SJCRH30 (cell line): ENCODE measurements around the gene PLA2G4C. TPM values are rescaled to one million over a fixed set of nuclear protein-coding genes. Genes with fewer than 3 reads are reported as not detected.

Source experiments
- DNase-seq, 2 experiments: peaks; one replicate each; pipeline ENCODE4 v3.0.0-alpha.2; 2015 to 2020
- H3K27ac ChIP-seq: fragments of 250-450 bp; sonication (Bioruptor Pico); 2 replicates; pipeline ENCODE4 v1.5.1; 2020; ENCODE audit warnings: mild to moderate bottlenecking, moderate library complexity
- H3K27me3 ChIP-seq: fragments of 250-450 bp; sonication (Bioruptor Pico); 2 replicates; pipeline ENCODE4 v1.5.1; 2020; ENCODE audit warnings: mild to moderate bottlenecking, moderate library complexity
- H3K36me3 ChIP-seq: fragments of 250-450 bp; sonication (Bioruptor Pico); 2 replicates; pipeline ENCODE4 v1.5.1; 2020; ENCODE audit warnings: mild to moderate bottlenecking, moderate library complexity
- H3K4me1 ChIP-seq: fragments of 250-450 bp; sonication (Bioruptor Pico); 2 replicates; pipeline ENCODE4 v1.5.1; 2020; ENCODE audit warnings: mild to moderate bottlenecking, moderate library complexity
- H3K4me3 ChIP-seq: fragments of 250-450 bp; sonication (Bioruptor Pico); 2 replicates; pipeline ENCODE4 v1.5.1; 2020; ENCODE audit warnings: mild to moderate bottlenecking, moderate library complexity
- H3K9me3 ChIP-seq: fragments of 250-450 bp; sonication (Bioruptor Pico); replicated peaks from 2 replicates; pipeline ENCODE4 v1.5.1; 2020; ENCODE audit warnings: mild to moderate bottlenecking, moderate library complexity
- total RNA-seq: library from RNA; depleted of rRNA; stranded (reverse); fragments of >200 nt; shearing (Covaris generic); gene quantifications from 2 replicates; pipeline ENCODE4 v1.2.3, GENCODE V29; 2014

PLA2G4C gene
- total RNA-seq, 1 experiment from 2014 or later: 1.4 TPM

DNA sequence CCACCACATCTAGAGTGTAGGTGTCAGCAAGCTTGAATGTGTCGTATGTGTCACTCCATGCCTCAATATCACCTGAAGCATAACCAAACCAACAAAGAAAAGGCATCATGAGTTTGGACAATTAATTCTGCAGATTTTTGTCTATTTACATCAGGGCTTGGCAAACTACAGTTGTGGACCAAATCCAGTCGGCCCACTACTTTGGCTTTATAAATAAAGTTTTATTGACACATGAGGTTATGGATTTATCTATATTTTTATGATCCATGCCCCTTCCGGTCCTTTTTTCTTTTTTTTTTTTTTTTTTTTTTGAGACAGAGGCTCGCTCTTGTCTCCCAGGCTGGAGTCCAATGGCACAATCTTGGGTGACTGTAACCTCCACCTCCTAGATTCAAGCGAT is 57.5 kb downstream of the PLA2G4C start:
- Histone ChIP-seq H3K27ac (no peak overlapping the region), H3K9me3 (no peaks in the 10 kb centered on the region), H3K4me1 (no peaks in the 10 kb centered on the region), H3K36me3 (no peaks in the 10 kb centered on the region), H3K4me3 (no peak overlapping the region), H3K27me3 (no peaks in the 10 kb centered on the region)
- no peak for DNase-seq

DNA sequence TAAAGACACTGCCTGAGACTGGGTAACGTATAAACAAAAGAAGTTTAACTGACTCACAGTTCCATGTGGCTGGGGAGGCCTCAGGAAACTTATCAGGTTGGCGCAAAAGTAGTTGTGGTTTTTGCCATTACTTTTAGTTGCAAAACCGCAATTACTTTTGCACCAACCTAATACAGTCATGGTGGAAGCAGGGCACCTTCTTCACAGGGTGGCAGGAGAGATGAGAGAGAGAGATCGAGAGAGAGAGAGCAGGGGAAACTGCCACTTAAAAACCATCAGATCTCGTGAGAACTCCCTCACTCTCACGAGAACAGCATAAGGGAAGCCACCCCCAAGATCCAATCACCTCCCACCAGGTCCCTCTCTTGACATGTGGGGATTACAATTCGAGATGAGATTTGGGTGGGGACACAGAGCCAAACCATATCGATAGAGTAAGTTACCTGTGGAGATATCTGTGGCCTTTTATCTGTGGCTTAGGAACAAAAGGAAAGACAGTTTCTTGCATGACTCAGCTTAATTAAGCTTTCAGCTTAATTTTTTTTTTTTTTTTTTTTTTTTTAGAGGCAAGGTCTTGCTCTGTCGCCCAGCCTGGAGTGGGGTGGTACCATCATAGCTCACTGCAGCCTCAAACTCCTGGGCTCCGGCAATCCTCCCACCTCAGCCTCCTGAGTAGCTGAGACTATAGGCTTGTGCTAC is 59.1 kb downstream of the PLA2G4C start:
- Histone ChIP-seq H3K9me3 (no peaks in the 10 kb centered on the region), H3K27ac (no peak overlapping the region), H3K36me3 (no peaks in the 10 kb centered on the region), H3K4me3 (no peak overlapping the region), H3K27me3 (no peaks in the 10 kb centered on the region), H3K4me1 (no peaks in the 10 kb centered on the region)
- no peak for DNase-seq

DNA sequence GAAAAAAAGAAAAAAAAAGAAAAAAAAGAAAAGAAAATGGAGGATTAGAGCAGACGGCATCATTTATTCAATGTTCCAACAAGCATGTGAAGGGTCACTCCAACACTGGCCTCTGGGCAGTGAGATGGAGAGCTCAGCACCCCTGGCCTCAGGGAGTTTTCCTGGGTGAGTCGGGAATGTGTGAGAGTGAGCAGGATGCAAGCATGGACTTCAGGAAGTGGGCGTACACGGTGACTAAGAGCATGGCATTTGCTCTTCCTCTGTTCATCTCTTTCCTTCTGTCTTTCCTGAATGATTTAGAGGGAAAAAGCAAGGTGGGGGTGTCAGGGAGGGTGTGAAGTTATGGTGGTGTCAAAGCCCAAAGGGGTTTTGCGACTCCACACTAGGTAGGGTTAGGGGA is 66.1 kb downstream of the PLA2G4C start:
- DNase-seq: no peak
- Histone ChIP-seq H3K4me3 (no peak overlapping the region), H3K36me3 (no peaks in the 10 kb centered on the region), H3K27ac (no peak overlapping the region), H3K27me3 (no peaks in the 10 kb centered on the region), H3K9me3 (no peaks in the 10 kb centered on the region), H3K4me1 (no peaks in the 10 kb centered on the region)

DNA sequence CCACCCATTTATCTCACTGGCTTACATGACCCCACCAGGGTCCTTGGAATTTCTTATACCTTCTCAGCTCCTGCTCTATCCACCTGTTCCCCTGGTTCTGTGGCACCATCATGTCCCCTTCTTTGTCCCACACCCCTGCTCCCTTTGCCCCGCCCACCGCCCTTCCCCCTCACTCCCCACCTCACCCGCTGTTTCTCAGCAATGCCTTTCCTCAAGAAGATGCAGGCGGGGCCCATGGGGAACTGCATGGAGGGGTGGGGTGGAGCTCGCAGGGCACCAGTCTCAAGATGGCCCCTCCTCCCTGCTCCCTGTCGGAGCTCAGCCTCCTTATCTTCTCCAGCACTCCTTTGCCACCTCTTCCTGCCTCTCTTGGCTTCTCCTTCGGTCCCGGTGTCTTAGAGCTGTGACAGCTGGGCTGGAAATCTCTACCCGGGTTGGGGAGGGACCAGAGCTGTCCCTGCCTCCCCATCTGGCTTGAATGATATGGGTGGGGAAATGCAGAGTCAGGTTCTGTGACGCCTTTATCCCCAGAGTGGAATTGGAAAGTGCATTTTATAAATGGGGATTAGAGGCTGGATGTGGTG is 66.8 kb downstream of the PLA2G4C start, which contains the start of gene CABP5:
Gene CABP5 (minus strand): TSS at position 405 of the 584 bp plus-strand sequence. CDS start 157 bp downstream, at position 248.
- DNase-seq: no peak
- Histone ChIP-seq H3K9me3 (no peaks in the 10 kb centered on the region), H3K27me3 (no peaks in the 10 kb centered on the region), H3K36me3 (no peaks in the 10 kb centered on the region), H3K4me1 (no peaks in the 10 kb centered on the region), H3K4me3 (no peak within 1 kb of the TSS), H3K27ac (no peak within 1 kb of the TSS)

DNA sequence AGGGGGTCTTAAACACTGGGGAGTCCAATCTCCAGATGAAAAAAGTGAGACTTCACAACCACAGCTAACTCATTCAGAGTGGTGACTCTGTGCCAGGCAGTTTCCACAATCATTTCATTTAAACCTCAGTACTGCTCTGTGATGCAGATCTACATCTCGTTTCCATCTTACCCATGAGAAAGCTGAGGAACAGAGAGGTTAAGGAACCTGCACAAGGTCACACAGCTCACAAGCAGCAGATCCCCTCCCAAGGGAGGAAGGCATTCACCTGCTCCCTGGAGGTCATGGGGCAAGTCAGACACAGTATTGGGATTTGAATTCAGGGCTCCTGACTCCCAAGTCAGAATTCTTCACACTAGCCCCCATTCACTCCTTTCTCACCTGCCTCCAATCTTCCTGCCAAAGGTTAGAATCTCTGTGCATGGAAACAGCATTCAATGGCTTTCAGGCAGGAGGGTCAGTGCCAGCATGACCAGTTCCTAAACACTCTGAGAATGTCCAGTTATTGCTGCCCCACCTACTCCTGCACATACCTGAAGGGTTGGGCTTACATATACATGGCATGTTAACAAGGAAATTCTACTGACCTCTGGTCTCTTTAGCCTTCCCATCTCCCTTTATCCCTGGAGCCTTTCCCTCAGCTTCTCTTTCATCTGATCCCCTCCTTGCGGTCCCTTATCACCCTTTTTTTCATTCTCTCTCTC is 68.6 kb downstream of the PLA2G4C start:
- H3K4me3 ChIP-seq: no peak overlapping the region
- H3K4me1 ChIP-seq: no peaks in the 10 kb centered on the region
- no peaks in the 10 kb centered on the region for H3K9me3 ChIP-seq
- no peak overlapping the region for H3K27ac ChIP-seq
- H3K36me3 ChIP-seq: no peaks in the 10 kb centered on the region
- DNase-seq: no peak
- H3K27me3 ChIP-seq: no peaks in the 10 kb centered on the region

DNA sequence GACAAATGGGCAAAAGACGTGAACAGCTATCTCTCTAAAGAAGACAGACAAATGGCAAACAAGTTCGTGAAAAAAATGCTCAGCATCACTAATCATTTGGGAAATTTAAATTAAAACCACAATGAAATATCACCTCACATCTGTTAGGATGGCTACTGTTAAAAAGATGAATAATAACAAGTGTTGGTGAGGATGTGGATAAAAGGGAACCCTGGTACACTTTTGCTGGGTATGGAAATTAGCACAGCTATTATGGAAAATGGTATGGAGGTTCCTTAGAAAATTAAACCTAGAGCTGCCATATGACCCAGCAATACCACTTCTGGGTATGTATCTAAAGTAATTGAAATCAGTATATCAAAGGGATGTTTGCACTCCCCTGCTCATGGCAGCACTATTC is 73.9 kb downstream of the PLA2G4C start:
- H3K36me3 ChIP-seq: no peaks in the 10 kb centered on the region
- no peak for DNase-seq
- H3K27me3 ChIP-seq: no peaks in the 10 kb centered on the region
- no peak overlapping the region for H3K27ac ChIP-seq
- H3K9me3 ChIP-seq: no peaks in the 10 kb centered on the region
- H3K4me1 ChIP-seq: no peaks in the 10 kb centered on the region
- H3K4me3 ChIP-seq: no peak overlapping the region

DNA sequence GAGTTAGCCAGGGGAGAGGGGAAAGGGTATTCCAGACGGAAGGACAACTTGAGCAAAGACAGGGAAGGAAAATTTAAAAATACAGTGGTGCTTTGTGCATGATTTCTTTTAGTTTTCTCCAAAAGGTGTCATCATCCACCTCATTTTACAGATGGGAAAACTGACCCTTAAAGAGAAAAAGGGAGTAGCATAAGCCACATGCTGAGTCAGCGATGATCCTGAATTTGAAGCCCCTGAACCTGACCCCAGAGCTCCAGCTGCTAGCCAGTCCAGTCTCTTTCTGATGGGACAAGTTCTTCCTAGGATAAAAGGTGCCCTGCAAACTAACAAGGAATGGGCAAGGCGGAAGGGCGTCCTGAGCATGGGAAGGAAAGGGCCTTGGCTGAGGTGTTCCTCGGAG is 77.0 kb downstream of the PLA2G4C start:
- Histone ChIP-seq H3K27ac (no peak overlapping the region), H3K27me3 (no peaks in the 10 kb centered on the region), H3K9me3 (no peaks in the 10 kb centered on the region), H3K4me1 (no peaks in the 10 kb centered on the region), H3K4me3 (no peak overlapping the region), H3K36me3 (no peaks in the 10 kb centered on the region)
- DNase-seq: no peak

DNA sequence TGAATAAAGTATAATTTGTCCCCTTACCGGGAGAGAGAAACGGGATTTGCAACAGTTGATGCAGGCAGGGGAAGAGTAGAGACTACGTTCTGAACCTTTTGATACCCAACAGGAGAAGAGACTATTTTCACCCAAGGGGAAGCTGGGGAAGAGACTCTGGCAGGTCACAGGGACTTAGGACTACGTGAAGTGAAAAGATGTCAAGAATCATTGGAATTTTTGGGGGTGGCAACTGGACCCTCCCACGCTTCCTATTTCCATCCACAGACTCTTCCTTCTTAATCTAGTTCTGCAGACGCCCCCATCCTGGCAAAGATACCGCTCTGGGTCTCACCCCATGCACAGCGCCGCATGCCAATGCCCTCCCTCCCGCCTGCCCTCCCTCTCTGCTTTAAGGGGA is 80.5 kb downstream of the PLA2G4C start:
- Histone ChIP-seq H3K27ac (no peak overlapping the region), H3K9me3 (no peaks in the 10 kb centered on the region), H3K27me3 (no peaks in the 10 kb centered on the region), H3K4me1 (no peaks in the 10 kb centered on the region), H3K4me3 (no peak overlapping the region), H3K36me3 (no peaks in the 10 kb centered on the region)
- no peak for DNase-seq

DNA sequence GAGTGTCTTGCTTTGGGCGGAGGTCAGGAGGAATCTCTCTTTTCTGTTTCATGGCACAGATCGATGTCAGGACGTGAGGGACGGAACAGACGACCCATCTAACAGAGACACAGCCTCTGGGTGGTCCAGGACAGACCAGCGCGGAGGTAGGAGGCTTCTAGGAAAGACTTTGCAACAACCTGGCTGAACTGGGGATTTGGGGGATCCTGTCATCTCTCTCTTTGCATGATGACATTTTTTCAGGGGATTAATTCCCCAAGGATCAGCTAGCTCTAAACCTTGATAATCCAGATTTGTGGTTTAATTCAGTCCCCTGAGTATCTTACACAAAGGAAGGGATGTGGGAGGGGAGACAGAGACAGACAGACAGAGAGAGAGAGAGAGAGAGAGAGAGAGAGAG is 81.2 kb downstream of the PLA2G4C start:
- no peak overlapping the region for H3K27ac ChIP-seq
- no peaks in the 10 kb centered on the region for H3K36me3 ChIP-seq
- no peaks in the 10 kb centered on the region for H3K9me3 ChIP-seq
- DNase-seq: no peak
- H3K4me3 ChIP-seq: no peak overlapping the region
- H3K27me3 ChIP-seq: no peaks in the 10 kb centered on the region
- H3K4me1 ChIP-seq: no peaks in the 10 kb centered on the region

DNA sequence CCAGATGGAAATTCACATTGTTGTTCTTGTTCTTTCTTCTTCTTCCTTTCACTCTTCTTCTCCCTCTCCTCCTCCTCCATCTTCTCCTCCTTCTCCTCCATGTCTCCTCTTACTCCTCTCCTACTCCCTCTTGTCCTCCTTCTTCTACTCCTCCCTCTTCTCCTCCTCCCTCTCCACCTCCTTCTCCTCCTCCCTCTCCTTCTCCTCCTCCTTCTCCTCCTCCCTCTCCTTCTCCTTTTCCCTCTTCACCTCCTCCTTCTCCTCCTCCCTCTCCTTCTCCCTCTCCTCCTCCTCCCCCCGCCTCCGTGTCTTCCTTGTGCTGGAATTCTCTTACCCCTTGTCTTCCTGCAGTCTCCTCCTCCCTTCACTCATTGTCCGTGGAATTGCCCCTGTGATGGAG is 85.1 kb downstream of the PLA2G4C start:
- H3K4me3 ChIP-seq: no peak overlapping the region
- no peaks in the 10 kb centered on the region for H3K9me3 ChIP-seq
- H3K27ac ChIP-seq: no peak overlapping the region
- H3K36me3 ChIP-seq: no peaks in the 10 kb centered on the region
- DNase-seq: no peak
- H3K4me1 ChIP-seq: no peaks in the 10 kb centered on the region
- no peaks in the 10 kb centered on the region for H3K27me3 ChIP-seq

DNA sequence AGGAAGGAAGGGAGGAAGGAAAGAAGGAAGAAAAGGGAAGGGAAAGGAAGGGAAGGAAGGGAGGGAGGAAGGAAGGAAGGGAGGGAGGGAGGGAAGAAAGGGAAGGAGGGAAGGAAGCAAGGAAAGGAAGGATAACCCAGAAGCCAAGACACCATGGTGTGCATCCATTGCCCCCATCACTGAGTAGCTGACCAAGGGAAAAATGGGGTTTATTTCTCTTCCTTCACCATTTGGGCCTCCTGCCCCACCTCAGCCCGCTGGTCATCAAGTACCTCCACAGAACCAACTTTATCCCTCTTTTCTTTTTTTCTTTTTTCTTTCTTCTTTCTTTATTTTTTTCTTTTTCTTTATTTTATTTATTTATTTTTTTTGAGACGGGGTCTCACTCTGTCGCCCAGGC is 87.1 kb downstream of the PLA2G4C start:
- DNase-seq: no peak
- no peak overlapping the region for H3K27ac ChIP-seq
- no peaks in the 10 kb centered on the region for H3K36me3 ChIP-seq
- H3K4me1 ChIP-seq: no peaks in the 10 kb centered on the region
- H3K4me3 ChIP-seq: no peak overlapping the region
- H3K9me3 ChIP-seq: no peaks in the 10 kb centered on the region
- H3K27me3 ChIP-seq: no peaks in the 10 kb centered on the region

DNA sequence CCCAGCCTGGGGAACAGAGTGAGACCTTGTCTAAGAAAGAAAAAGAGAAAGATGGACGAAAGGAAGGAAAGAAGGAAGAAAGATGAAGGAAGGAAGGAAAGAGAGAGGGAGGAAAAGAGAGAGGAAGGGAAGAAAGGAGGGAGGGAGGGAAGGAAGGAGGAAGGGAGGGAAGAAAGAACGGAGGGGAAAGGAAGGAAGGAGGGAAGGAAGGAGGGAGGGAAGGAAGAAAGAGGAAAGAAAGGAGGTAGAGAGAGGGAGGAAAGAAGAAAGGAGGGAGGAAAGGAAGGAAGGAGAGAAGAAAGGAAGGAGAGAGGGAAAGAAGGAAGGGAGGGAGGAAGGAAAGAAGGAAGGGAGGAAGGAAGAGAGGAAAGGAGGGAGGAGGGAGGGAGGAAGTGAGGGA is 87.6 kb downstream of the PLA2G4C start:
- Histone ChIP-seq H3K4me1 (no peaks in the 10 kb centered on the region), H3K36me3 (no peaks in the 10 kb centered on the region), H3K27ac (no peak overlapping the region), H3K4me3 (no peak overlapping the region), H3K27me3 (no peaks in the 10 kb centered on the region), H3K9me3 (no peaks in the 10 kb centered on the region)
- no peak for DNase-seq

DNA sequence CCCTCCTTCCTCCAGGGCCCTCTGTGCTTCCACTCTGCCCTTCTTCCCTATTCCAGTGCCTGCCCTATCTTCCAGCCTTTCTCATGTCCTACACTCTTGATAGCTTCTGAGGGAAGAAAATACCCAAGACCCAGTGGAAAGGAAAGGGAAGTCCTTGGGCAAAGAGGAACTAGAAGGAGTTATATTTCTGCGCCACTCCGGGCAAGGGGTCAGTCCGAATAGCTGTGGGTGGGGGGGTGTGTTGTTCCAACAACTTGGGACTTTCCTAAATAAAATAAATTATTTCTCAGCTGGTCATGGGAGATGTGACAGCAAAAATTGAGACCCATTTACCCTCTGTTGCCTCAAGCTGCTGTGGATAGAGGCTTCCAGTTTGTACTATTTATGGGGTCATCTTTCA is 89.9 kb downstream of the PLA2G4C start:
- Histone ChIP-seq H3K36me3 (no peaks in the 10 kb centered on the region), H3K9me3 (no peaks in the 10 kb centered on the region), H3K4me3 (no peak overlapping the region), H3K4me1 (no peaks in the 10 kb centered on the region), H3K27me3 (no peaks in the 10 kb centered on the region), H3K27ac (no peak overlapping the region)
- no peak for DNase-seq

DNA sequence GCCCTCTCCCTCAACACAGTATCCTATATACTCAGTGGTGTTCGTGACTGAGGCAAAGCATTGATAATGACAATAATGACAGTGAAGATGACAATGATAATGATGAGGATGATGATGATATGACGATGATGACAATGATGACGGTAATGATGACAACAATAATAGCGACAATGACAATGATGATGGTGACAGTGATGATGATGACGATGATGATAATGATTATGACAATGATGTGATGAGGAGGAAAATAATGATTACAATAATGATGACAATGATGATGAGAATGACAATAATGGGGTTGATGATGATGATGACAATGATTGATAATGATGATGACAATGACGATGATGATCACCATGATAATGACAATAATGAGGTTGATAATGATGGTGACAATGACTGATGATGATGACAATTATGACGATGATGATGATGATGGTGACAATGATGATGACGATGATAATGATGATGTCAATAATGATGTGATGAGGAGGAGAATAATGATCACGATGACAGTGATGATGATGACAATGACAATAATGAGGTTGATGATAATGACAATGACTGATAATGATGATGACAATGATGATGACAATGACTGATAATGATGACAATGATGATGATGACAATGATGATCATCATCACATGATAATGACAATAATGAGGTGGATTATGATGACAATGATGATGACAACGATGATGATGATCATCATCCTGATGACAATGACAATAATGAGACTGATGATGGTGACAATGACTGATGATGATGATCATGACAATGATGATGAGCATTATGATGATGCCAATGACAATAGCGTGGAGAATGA is 99.5 kb downstream of the PLA2G4C start:
- Histone ChIP-seq H3K36me3 (no peaks in the 10 kb centered on the region), H3K27ac (no peak overlapping the region), H3K27me3 (no peaks in the 10 kb centered on the region), H3K4me3 (no peak overlapping the region), H3K4me1 (no peaks in the 10 kb centered on the region), H3K9me3 (no peaks in the 10 kb centered on the region; the same call in 1 of the 2 replicates)
- DNase-seq: no peak

DNA sequence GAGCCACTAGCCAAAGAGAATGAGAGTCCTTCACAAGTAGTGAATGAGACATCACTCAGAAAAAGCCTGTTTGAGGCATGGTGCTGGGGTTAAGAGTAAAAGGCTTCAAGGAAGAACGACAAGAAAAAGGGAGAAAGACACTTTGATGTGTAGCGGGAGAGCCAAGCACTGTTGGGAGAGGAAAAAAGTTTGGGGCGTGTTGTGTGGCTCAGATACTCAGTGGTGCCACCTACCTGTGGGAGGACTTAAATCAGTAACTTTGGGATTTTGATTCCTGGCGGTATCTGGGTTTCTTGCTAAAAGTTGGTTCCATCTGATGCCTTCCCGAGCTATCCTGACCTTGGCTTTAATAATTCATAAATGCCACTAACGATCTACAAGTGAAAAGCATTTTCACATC is 103.9 kb downstream of the PLA2G4C start:
- no peaks in the 10 kb centered on the region; the same call in 1 of the 2 replicates for H3K9me3 ChIP-seq
- H3K4me1 ChIP-seq: no peaks in the 10 kb centered on the region
- H3K27ac ChIP-seq: no peak overlapping the region
- no peak overlapping the region for H3K4me3 ChIP-seq
- DNase-seq: peak; percentile 7 to 31
- no peaks in the 10 kb centered on the region for H3K27me3 ChIP-seq
- no peaks in the 10 kb centered on the region for H3K36me3 ChIP-seq
